GM12874 (cell line): ENCODE results near the gene PCED1B.

Experiments used
- CTCF ChIP-seq: IDR thresholded peaks from 2 replicates; pipeline ENCODE4 v1.5.1; 2011; ENCODE audit warnings: low read depth, mild to moderate bottlenecking, control low read depth, low read length, moderate library complexity; ENCODE audit not compliant: insufficient read depth

The PCED1B gene

GRCh38 chr12:47065546-47065945 lies 13.9 kb upstream of the PCED1B start:
- TF ChIP-seq CTCF = no peak

- TF ChIP-seq CTCF = no peak
Observed at GRCh38 chr12:47066278-47067025, 13.0 kb upstream of the PCED1B start.

- no peak for TF ChIP-seq CTCF
Observed at GRCh38 chr12:47067176-47067575, 12.2 kb upstream of the PCED1B start.

- TF ChIP-seq CTCF = no peak
Observed at GRCh38 chr12:47067771-47068431, 11.5 kb upstream of the PCED1B start.

GRCh38 chr12:47068539-47068938 lies 10.9 kb upstream of the PCED1B start:
- no peak for TF ChIP-seq CTCF

GRCh38 chr12:47070310-47070709 lies 9.1 kb upstream of the PCED1B start:
- TF ChIP-seq CTCF = no peak

GRCh38 chr12:47071241-47071852 lies 8.1 kb upstream of the PCED1B start:
- TF ChIP-seq CTCF = peak; percentile 47
